Trophoblast cell (in vitro differentiated cells and primary cell): Measurements from ENCODE around the gene SHROOM1.

Experiments
- DNase-seq, 2 donors: peaks; one replicate each; pipeline ENCODE4 v3.0.0-alpha.2; 2016
- H2AFZ ChIP-seq: 2 replicates; pipeline ENCODE4 v1.6.1; 2013; ENCODE audit warnings: low read length, moderate library complexity, mild to moderate bottlenecking; ENCODE audit not compliant: insufficient read depth, poor library complexity
- H2AK5ac ChIP-seq: 2 replicates; pipeline ENCODE4 v1.6.1; 2013; ENCODE audit warnings: mild to moderate bottlenecking, low read length
- H2BK120ac ChIP-seq: 2 replicates; pipeline ENCODE4 v1.6.1; 2013; ENCODE audit warnings: low read length, mild to moderate bottlenecking, moderate library complexity; ENCODE audit not compliant: insufficient read depth, poor library complexity
- H2BK12ac ChIP-seq: 2 replicates; pipeline ENCODE4 v1.6.1; 2013; ENCODE audit warnings: mild to moderate bottlenecking, low read length, moderate library complexity
- H2BK5ac ChIP-seq: 2 replicates; pipeline ENCODE4 v1.6.1; 2013; ENCODE audit warnings: low read length, low read depth, moderate library complexity, mild to moderate bottlenecking; ENCODE audit not compliant: poor library complexity
- H3K14ac ChIP-seq: 2 replicates; pipeline ENCODE4 v1.6.1; 2013; ENCODE audit warnings: mild to moderate bottlenecking, low read length
- H3K18ac ChIP-seq: 2 replicates; pipeline ENCODE4 v1.6.1; 2013; ENCODE audit warnings: mild to moderate bottlenecking, low read length
- H3K23ac ChIP-seq: 2 replicates; pipeline ENCODE4 v1.6.1; 2013; ENCODE audit warnings: low read length
- H3K27ac ChIP-seq: 2 replicates; pipeline ENCODE4 v1.5.1; 2013; ENCODE audit warnings: low read depth, mild to moderate bottlenecking, inconsistent platforms, low read length, moderate library complexity
- H3K27me3 ChIP-seq: 2 replicates; pipeline ENCODE4 v1.6.1; 2013; ENCODE audit warnings: inconsistent platforms, mild to moderate bottlenecking, low read length, moderate library complexity; ENCODE audit not compliant: insufficient read depth
- H3K36me3 ChIP-seq, 2 experiments: 1 replicate in 1 of 2; 2 replicates in 1 of 2; pipeline ENCODE4 v1.6.1; 2013; ENCODE audit warnings: low read length in 2 of 2, mild to moderate bottlenecking in 2 of 2, moderate library complexity in 1 of 2; ENCODE audit not compliant: insufficient read depth in 2 of 2, control insufficient read depth in 1 of 2
- H3K4ac ChIP-seq: 2 replicates; pipeline ENCODE4 v1.6.1; 2013; ENCODE audit warnings: low read depth, mild to moderate bottlenecking, low read length, moderate library complexity
- H3K4me1 ChIP-seq, 2 experiments: 1 replicate in 1 of 2; 2 replicates in 1 of 2; pipeline ENCODE4 v1.6.1; 2013; ENCODE audit warnings: low read length in 2 of 2, mild to moderate bottlenecking in 2 of 2, moderate library complexity in 1 of 2; ENCODE audit not compliant: insufficient read depth in 2 of 2, control insufficient read depth in 1 of 2
- H3K4me2 ChIP-seq: 2 replicates; pipeline ENCODE4 v1.6.1; 2013; ENCODE audit warnings: inconsistent platforms, mild to moderate bottlenecking, low read length, moderate library complexity
- H3K4me3 ChIP-seq: 2 replicates; pipeline ENCODE4 v1.5.1; 2013; ENCODE audit warnings: mild to moderate bottlenecking, low read depth, low read length, inconsistent platforms
- H3K79me1 ChIP-seq: one replicate; pipeline ENCODE4 v1.6.1; 2013; ENCODE audit warnings: low read length
- H3K79me2 ChIP-seq: 2 replicates; pipeline ENCODE4 v1.6.1; 2013; ENCODE audit warnings: low read length, mild to moderate bottlenecking; ENCODE audit not compliant: control insufficient read depth, insufficient read depth, poor library complexity
- H3K9ac ChIP-seq: 2 replicates; pipeline ENCODE4 v1.6.1; 2013; ENCODE audit warnings: mild to moderate bottlenecking, low read length
- H3K9me3 ChIP-seq: 2 replicates; pipeline ENCODE4 v1.6.1; 2013; ENCODE audit warnings: low read depth, mild to moderate bottlenecking, control low read depth, inconsistent platforms, low read length; ENCODE audit not compliant: insufficient read depth
- H4K12ac ChIP-seq: 2 replicates; pipeline ENCODE4 v1.6.1; 2013; ENCODE audit warnings: low read depth, mild to moderate bottlenecking, low read length, moderate library complexity
- H4K8ac ChIP-seq: 2 replicates; pipeline ENCODE4 v1.6.1; 2013; ENCODE audit warnings: low read depth, mild to moderate bottlenecking, low read length, moderate library complexity
- H4K91ac ChIP-seq: one replicate; pipeline ENCODE4 v1.6.1; 2013; ENCODE audit warnings: low read depth, mild to moderate bottlenecking, low read length, moderate library complexity
- WGBS: extraction: QIAGEN DNeasy Blood & Tissue Kit; methylation state at CpG from one replicate; pipeline ENCODE4 v1.1.7; 2013; ENCODE audit warnings: missing lambda C conversion rate; ENCODE audit not compliant: insufficient read length, insufficient coverage; ENCODE audit errors: extremely low coverage; 5-methylcytosine and 5-hydroxymethylcytosine counted together

Gene SHROOM1

GRCh38 chr5:132838516-132839282 lies 8.3 kb upstream of the SHROOM1 start:
- Histone ChIP-seq H2AFZ (no peak overlapping the region), H3K27ac (no peak overlapping the region), H3K9me3 (no peaks in the 10 kb centered on the region), H3K79me2 (no peaks in the 10 kb centered on the region), H3K4me1 (peaks cover 0 to 5% of the 10 kb centered on the region in 2 experiments), H4K12ac (no peak overlapping the region), H3K18ac (no peak overlapping the region), H3K4me2 (no peak overlapping the region), H2BK12ac (no peak overlapping the region), H3K4ac (no peak overlapping the region), H3K36me3 (no peaks in the 10 kb centered on the region), H4K91ac (no peak overlapping the region), H3K4me3 (no peak overlapping the region), H3K27me3 (no peaks in the 10 kb centered on the region), H3K23ac (no peak overlapping the region), H2AK5ac (no peak overlapping the region), H3K14ac (no peak overlapping the region), H2BK5ac (no peak overlapping the region), H2BK120ac (no peak overlapping the region), H4K8ac (no peak overlapping the region), H3K9ac (no peak overlapping the region), H3K79me1 (no peaks in the 10 kb centered on the region)
- no CpG with 5 or more reads among the region's 3 CpGs for WGBS
- DNase-seq, result no peak

GRCh38 chr5:132837868-132838267 lies 7.4 kb upstream of the SHROOM1 start:
- no peak overlapping the region for H2BK120ac ChIP-seq
- H3K9me3 ChIP-seq, result no peaks in the 10 kb centered on the region
- H3K27ac ChIP-seq, result no peak overlapping the region
- H4K91ac ChIP-seq, result no peak overlapping the region
- no peak overlapping the region for H3K4me2 ChIP-seq
- H2AK5ac ChIP-seq, result no peak overlapping the region
- no CpG with 5 or more reads among the region's 2 CpGs for WGBS
- no peak overlapping the region for H4K8ac ChIP-seq
- no peak overlapping the region for H3K23ac ChIP-seq
- H2BK5ac ChIP-seq, result no peak overlapping the region
- H4K12ac ChIP-seq, result no peak overlapping the region
- H3K27me3 ChIP-seq, result no peaks in the 10 kb centered on the region
- no peak overlapping the region for H2BK12ac ChIP-seq
- H3K9ac ChIP-seq, result no peak overlapping the region
- no peak overlapping the region for H3K4ac ChIP-seq
- no peaks in the 10 kb centered on the region for H3K79me1 ChIP-seq
- H3K36me3 ChIP-seq, result no peaks in the 10 kb centered on the region
- H3K14ac ChIP-seq, result no peak overlapping the region
- H3K18ac ChIP-seq, result no peak overlapping the region
- H3K79me2 ChIP-seq, result no peaks in the 10 kb centered on the region
- DNase-seq, result no peak
- H3K4me3 ChIP-seq, result no peak overlapping the region
- peaks cover 0 to 5% of the 10 kb centered on the region in 2 experiments for H3K4me1 ChIP-seq
- H2AFZ ChIP-seq, result peak overlapping the region; percentile 32

GRCh38 chr5:132836852-132837251 lies 6.4 kb upstream of the SHROOM1 start:
- DNase-seq, result no peak
- Histone ChIP-seq H2BK120ac (no peak overlapping the region), H3K9ac (no peak overlapping the region), H3K9me3 (no peaks in the 10 kb centered on the region), H3K4me1 (peaks cover 0 to 5% of the 10 kb centered on the region in 2 experiments), H3K27me3 (no peaks in the 10 kb centered on the region), H3K18ac (no peak overlapping the region), H3K36me3 (no peaks in the 10 kb centered on the region), H3K79me1 (no peaks in the 10 kb centered on the region), H2BK12ac (no peak overlapping the region), H2BK5ac (no peak overlapping the region), H3K4me2 (no peak overlapping the region), H4K91ac (no peak overlapping the region), H3K23ac (no peak overlapping the region), H2AK5ac (no peak overlapping the region), H3K4ac (no peak overlapping the region), H3K79me2 (no peaks in the 10 kb centered on the region), H3K4me3 (no peak overlapping the region), H4K12ac (no peak overlapping the region), H4K8ac (no peak overlapping the region), H3K14ac (no peak overlapping the region), H3K27ac (no peak overlapping the region), H2AFZ (no peak overlapping the region)
- WGBS, result no CpG with 5 or more reads among the region's 1 CpG

GRCh38 chr5:132834057-132834456 lies 3.6 kb upstream of the SHROOM1 start:
- Histone ChIP-seq H3K9ac (no peak overlapping the region), H3K36me3 (no peaks in the 10 kb centered on the region), H2BK5ac (no peak overlapping the region), H4K12ac (no peak overlapping the region), H3K4ac (no peak overlapping the region), H2BK120ac (no peak overlapping the region), H3K4me2 (no peak overlapping the region), H2AK5ac (no peak overlapping the region), H4K8ac (no peak overlapping the region), H3K27ac (no peak overlapping the region), H3K79me2 (peaks cover 6% of the 10 kb centered on the region), H2BK12ac (no peak overlapping the region), H2AFZ (no peak overlapping the region), H3K23ac (no peak overlapping the region), H3K27me3 (no peaks in the 10 kb centered on the region), H3K4me3 (no peak overlapping the region), H3K9me3 (no peaks in the 10 kb centered on the region), H3K14ac (no peak overlapping the region), H4K91ac (no peak overlapping the region), H3K79me1 (peaks cover 9% of the 10 kb centered on the region), H3K4me1 (peaks cover 8 to 9% of the 10 kb centered on the region in 2 experiments), H3K18ac (no peak overlapping the region)
- no peak for DNase-seq
- WGBS, result no CpG with 5 or more reads among the region's 3 CpGs
